IPS-NIHi7 (cell line): ENCODE measurements around the gene SPATA13.
"Not testable (repeated sequence)": the region's sequence is repeated elsewhere in the genome, so short reads cannot be mapped to it uniquely, and the experiment has no call there.

Source experiments
- DNase-seq: peaks from one replicate; pipeline ENCODE4 v3.0.0; 2012; ENCODE audit warnings: mixed read lengths; ENCODE audit errors: extremely low spot score

Gene SPATA13

DNA sequence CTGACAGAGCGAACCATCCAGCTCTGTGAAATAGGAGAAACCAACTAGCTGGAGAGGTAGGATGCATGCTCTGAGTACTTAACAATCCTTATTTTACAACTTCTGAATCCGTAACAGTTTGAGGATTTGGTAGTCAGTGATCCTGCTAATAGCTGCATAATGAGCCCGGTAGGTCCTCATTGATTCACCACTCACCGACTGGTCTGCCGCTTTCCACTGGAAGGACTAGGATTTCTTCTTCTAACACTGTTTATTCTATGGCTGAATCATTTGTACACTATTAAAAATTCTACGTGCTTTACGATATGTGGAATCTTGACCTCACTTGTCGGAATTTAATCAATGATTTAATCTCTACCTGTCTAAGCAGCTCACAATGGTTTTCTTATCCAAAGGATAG lies 33.9 kb downstream of the SPATA13 start:
- DNase-seq: no peak

DNA sequence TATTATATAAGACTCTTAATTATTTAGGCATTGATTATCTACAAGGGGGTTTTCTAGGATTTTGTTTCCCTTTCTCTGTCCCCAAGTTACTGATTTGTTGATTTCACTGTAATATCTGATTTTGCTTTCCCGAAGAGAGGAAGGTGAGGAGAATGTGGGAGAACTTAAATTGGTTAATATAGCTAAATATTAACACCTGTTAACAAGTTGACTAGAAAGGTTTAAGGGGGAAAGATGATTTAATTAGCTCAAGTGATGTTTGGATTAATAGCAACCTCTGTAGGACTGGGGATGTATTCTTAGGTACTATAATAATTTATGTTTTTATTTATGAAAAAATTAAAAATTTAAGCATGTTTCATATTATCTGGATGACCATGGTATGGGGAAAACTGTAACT lies 35.1 kb downstream of the SPATA13 start:
- no peak for DNase-seq

DNA sequence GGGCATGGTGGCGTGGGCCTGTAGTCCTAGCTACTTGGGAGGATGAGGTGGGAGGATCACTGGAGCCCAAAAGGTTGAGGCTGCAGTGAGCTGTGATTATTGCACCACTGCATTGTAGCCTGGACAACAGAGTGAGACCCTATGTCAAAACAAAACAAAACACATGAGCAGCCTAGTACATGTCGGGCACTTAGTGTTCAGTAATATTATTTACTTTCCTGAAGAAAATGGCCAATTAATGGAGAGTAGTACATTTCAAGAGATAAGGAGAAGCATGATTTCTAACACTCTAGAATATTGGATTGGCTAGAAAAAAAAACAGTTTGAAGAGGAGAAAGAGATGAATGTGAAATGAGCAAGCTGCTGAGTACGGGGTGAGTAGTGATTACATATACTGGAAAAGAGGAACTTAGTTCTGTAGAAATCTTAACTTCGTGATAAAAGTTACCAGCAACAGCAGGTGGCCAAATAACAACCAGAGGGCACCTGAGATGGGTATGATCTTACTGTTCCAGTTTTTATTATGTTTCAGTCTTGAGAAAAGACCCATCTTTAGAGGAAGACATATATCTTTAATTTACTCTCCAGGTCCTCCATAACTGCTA lies 36.2 kb downstream of the SPATA13 start:
- DNase-seq: no peak

DNA sequence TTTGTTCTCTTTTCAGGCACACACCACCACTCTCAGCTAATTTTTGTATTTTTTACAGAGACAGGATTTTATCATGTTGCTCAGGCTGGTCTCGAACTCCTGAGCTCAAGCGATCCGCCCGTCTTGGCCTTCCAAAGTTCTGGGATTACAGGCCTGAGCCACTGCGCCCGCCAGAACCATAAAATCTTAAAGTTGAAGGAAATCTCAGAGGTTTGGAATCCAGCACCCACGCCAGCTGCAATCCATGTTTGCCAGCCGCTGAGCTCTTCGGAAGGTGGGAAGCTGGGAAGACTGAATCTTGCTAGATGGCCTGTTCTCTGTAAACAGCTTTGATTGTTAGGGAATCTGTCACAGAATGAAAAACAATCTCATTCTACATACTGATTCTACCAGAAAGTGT lies 38.5 kb downstream of the SPATA13 start:
- no peak for DNase-seq

DNA sequence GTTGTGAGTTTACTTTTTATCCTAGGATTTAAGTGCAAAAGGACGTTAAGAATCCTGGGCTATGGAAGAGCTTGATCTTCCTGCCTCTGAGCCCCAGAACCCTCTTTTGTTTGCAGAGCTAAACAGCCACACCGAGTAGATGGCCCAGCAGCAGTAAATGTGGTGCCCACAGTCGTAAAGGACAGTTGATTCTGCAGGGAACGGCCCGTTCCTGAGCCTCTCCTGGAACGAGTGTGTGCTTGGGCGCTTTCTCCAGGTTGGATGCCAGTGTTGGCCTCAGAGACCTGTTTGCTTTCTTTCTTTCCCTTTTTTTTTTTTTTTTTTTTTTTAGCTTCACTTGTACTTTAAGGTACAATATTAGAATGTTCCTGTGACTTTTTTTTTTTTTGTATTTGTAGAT lies 41.7 kb downstream of the SPATA13 start:
- no peak for DNase-seq

DNA sequence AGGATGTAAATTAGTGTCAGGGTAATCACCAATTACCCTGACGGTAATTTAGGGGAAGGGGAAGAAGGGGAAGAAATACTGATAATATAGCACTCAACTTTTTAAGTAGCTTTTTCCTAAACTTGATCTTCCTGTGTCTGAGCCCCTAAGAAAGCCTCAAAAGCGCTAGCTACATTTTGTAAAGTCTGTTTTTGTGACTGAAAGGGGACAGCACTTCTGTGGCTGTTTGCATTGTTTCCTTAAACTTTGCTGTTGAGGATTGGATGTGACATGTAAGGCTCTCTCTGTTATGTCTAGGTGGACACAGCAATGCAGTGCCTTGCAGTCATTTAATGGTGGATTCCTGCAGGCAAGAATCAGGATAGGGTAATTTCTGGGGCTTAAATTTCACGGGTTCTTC lies 42.8 kb downstream of the SPATA13 start:
- DNase-seq: no peak

DNA sequence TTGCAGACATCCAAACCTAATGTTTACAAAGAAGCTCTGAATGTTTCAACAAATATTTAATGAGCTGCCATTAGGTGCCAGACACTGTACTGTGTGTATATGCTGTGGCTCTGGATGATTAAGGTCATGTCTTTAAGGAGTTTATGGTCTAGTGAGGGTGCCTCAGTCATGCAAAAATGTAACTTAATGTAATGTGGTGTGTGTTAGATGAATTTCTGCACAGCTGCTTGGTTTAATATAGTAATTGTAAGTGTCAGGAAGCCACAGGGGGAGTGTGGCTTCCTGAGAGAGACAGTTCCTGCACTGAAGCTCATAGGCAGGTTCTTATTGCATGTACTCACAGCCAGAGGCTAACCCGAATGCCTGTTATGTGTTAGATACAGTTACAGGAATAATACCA lies 43.3 kb downstream of the SPATA13 start:
- DNase-seq: no peak

DNA sequence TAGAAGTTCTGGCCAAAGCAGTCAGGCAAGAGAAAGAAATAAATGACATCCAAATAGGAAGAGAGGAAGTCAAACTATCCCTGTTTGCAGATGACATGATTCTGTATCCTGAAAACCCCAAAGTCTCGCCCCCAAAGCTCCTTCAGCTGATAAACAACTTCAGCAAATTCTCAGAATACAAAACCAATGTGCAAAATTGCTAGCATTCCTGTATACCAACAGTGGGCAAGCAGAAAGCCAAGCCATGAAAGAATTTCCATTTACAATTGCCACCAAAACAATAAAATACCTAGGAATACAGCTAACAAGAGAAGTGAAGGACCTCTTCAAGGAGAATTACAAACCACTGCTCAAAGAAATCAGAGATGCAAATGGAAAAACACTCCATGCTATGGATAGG lies 44.6 kb downstream of the SPATA13 start:
- not testable (repeated sequence) for DNase-seq

DNA sequence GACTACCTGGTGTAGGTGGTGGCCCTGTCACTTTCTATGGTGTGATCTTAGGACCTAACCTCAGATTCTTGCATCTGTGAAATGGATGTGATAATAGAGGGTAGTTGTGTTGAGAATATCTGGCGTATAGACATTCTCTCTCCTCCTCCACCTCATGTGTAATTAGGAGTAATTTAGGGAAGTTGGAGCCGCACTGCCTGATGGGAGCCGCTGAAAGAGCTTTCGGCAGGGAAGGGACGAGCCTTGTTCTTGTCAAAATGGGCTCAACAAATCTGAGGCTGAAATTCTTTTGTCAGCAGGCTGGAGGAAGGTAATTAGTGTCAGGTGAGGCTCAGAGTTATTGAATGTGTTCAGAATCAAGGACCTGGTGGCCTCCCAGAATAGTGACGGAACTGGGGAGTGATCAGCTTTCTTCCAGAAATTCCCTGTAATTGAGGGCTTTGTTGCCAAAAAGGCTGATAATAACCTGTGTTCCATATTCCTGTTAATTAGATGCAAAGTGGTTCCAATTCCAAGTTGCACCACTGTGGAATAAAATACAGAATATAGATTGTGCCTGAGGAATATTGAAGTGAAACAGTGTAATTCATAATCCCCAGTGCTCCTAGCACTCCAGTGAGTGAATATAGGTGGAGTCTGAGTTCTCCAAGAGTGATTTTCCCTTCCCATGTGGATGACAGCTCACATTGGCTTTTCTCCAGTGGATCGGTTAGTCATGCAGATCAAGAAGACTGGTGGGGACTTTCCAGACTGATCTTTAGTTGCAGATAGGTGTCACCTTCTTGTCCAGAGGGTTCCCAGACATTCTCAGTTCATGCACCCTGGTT lies 47.5 kb downstream of the SPATA13 start:
- DNase-seq: no peak

DNA sequence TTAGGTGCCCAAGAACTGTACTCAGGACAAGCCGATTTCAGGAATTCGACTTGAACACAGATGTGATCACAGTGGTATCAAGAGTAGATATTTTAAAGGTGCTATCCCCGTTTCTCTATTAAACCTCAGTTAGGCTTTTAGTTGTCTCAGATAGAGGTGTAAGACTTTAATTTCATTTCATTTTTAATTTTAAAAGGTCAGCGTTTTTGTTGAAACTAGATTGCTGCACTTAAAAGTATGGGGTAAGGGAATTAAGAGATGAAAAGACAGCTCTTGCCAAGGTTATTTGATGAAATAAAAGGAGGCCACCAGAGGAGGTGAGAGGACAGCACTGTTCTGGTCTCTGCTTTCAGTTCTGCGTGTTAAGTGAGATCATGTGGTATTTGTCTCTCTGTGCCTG lies 48.6 kb downstream of the SPATA13 start:
- DNase-seq: no peak

DNA sequence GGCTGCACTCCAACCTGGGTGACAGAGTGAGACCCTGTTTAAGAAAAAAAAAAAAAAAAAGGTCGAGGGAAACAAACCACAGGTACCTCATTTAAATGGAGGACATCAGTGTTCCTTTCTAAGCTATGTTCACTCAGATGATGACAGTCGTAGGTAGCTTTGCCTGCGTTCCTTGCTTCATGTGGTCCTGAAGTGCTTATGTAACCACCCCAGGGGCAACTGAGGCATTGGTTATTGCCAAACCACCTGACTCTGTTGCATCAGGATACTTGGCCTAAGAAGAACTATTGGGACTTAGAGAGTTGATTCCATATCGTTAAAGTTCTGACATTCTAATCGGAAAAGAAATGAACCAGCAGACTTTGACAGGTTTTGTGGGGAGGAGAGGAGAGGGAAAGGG lies 51.7 kb downstream of the SPATA13 start:
- no peak for DNase-seq

DNA sequence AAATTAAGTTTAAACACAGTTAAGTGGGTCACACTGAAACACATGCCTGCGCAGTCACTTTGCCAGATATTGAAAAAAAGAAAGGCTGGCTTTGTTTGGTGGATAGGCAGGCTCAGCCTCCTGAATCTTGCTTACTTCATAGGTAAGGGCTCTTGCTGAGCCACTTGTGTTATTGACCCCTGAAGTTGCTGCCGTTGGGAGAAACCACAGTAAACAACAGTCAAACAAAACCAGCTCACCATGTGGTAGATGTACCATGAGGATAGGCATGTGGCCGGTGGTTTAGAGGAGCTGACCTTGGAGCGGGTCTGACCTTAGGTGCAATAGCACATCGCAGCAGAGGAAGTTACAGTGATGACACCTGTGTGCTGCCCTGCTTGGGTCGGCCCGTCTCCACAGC lies 52.2 kb downstream of the SPATA13 start:
- no peak for DNase-seq

DNA sequence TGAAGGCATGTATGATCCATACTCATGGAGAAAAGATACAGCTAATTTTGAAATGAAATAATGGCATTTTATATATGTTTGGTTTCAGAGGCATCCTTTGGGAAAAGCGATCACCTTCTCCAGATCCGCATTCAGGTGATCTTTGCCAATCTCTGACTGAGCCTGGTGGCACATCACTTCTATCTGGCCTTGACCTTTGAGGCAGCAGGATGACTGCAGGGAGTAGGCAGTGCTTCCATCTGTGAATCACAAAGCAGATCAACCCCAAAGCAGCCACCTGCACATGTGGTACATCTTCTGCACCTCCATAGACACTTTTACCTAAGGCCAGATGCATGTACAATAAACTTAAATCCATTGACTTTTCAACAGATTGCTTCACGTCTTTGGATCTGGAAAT lies 53.4 kb downstream of the SPATA13 start:
- no peak for DNase-seq

DNA sequence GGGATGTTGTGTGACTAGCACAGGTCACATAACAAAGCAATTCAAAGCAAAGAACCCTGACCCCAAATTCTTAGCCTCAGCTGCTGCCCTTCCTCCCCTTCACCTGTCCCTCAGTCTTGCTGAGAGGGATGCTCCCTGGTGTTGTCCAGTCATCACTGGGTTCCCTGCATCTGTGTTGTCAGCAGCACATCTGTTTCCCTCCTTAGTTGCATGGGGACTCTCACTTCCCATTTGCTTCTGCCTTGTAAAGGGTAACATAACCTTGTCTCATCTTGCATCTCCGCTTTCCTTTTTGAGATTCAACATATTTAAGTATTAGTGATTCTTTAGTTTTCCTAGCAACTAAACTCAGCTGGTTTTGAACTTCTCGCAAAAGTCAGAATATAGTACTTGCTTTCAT lies 54.0 kb downstream of the SPATA13 start:
- no peak for DNase-seq

DNA sequence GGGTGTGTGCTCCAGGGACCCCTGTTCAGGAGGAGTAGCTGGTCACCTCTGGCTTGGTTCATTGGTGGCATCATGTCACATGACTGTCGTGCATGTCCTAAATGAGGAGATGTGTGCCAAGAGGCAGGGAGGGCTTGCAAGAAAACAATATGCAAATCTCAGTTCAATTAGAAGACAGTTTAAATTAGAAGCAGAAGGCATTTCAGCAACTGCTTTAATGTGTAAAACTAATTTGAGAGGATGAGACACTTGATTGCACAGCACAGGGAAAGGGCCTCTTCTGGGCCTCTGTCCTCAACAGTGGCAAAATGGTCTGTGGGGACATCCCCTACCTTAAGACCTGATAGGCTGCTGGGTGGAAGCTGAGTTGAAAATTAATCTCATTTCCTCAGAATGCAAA lies 54.6 kb downstream of the SPATA13 start:
- DNase-seq: no peak

DNA sequence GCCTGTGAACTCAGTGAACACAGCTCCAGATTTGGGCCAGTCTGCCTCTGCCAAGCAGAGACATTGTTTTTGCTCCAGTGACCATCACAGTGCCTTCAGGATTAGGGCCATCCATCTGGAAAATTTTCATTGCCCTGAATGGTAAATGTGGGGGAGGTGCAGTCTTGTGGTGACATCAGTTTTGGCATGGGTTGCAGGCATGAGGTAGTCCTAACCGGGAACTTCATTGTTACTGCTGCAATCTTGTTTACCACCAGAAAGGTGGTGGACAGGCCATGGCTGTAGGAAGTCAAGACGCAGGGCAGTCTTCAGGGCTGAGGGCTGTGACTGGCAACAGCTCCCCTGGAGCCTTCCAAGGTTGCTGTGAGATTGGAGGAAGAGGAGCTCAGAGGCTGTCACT lies 55.2 kb downstream of the SPATA13 start:
- no peak for DNase-seq

DNA sequence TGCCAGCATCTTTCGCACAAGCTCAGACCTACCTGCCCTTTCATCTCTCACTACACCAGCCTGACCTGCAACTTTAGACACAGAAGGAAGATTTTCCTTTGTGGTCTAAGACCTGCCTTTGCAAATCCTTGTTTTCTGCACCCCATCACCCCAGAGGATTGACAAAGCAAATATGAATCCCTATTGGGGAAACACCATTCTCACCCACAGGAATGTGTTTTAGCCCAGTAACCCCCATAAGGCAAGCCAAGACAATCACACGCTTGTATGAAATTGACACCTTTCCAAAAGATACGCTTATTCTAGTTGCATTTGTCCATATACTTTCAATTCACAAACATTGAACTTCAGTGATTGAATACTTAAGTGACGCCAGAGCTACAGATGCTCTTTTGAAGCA lies 55.7 kb downstream of the SPATA13 start:
- no peak for DNase-seq

DNA sequence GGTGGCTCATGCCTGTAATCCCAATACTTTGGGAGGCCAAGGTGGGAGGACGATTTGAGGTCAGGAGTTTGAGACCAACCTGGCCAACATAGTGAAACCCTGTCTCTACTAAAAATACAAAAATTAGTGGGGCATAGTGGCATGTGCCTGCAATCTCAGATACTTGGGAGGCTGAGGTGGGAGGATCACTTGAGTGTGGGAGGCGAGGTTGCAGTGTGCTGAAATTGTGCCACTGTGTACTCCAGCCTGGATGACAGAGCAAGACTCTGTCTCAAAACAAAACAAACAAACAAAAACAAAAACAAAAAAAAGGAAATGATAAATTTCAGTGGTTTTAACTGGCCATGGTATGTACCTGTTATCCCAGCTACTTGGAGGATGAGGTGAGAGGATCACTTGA lies 56.3 kb downstream of the SPATA13 start:
- DNase-seq: not testable (repeated sequence)

DNA sequence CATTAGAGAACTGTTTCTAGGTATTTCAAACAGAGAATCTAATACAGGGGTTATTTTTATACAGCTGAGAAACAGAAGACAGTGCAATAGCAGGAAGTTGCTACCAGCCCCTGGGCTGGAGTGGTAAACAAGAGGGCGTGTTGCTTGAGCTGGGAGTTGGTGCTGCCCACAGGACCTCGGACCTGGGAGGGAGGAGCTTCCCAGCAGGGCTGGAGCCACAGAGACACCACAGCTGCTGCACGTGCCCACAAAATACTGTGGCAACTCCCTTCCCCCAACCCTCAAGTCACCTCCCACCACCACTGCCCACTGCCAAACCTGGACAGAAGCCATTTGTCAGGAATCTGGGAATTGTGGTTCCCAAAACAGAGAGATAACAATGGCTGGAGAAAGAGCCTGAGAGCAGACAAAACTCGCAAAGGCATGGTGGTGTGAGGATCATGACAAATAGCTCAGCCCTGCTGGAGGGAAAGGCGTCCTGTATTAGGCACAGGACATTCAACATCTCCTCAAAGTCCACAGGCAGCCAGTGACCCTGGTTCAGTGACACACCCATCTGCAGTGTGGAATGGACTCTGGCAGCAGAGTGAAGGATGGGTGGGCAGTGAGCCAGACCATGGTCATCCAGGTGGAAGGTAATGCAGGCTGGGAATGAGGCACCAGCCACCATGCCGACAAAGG lies 57.2 kb downstream of the SPATA13 start:
- DNase-seq: peak; percentile 40

DNA sequence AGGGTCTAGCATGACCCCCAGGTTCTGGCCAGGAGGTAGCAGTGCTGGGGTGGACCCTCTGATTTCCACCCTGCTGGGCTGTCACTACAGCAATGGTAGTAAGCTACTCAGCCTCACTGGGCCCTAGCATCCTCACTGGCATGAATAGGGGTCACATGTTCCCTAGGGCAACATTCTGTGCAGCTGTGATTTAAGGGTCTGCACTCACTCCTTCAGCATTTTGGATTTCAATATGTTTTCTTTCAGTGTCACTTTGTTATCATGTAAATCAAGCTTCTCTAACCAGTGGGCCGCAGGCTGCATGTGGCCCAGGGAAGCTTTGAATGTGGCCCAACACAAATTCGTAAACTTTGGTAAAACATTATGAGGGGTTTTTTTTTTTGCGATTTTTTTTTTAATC lies 57.8 kb downstream of the SPATA13 start:
- DNase-seq: no peak

DNA sequence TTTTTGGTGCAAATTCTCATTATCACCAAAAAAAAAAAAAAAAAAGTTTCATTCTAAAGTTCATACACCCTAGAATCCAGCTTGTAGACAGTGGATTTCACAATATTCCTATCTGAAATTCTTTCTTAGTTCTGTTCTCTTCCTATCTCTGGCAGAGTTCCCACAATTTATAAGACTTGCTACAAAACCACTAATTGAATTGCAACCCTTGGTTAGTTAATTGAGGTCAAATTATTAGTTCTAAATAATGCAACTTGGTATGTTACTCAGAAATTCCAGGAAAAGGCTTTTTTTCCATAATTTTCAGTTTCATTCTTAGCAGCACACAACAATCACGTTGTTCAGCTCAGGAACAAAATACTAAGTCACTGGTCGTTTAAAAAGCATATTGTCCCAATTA lies 58.5 kb downstream of the SPATA13 start:
- no peak for DNase-seq

DNA sequence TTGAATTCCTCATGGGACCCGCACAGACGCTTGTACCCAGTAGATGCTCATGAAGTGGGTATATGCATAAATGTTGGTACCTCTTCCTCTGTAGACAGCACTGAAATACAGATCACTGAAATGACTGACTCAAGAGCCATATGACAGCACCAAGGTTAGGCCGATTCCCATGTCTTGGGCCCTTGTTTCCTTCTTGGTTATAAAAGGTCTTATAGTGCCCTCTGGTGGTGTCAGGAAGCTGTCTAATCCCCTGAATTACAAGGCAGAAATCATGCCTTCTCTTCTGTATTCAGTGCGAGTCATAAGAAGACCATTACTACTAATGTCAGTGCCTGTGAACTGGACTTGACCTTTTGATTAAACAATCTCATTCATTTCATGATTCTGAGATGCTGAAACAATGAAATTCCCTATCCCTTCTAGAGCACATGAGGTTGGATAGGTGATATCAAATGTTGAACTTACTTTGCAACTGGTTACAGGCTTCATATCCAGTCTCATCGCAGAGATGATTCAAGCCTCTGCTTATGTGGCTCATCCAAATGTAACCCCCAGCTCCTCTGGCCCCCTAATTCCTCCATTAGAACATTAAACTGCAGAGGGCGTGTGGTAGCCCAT lies 59.7 kb downstream of the SPATA13 start:
- peak; percentile 73 for DNase-seq

DNA sequence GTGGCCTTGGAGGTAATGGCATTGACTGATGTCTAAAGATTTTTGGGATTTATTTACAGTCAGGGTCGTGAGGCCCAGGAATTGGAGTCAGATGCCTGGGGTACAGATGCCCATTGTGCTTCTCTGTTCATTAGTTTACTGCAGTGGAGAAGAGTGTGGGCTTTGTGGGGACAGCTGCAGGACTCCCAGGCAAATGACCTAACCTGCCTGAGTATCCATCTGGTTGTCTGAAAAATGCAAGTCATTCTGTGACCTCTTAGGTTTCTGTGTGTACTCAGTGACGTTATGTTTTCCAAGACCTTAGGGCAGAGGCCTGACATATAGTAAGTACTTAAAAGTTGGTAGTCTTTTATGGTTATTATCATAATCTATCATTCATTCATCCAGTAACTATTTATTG lies 60.5 kb downstream of the SPATA13 start:
- DNase-seq: no peak
